H9 (cell line): ENCODE results near the gene IFT172. TPM values are rescaled to one million over a fixed set of nuclear protein-coding genes. Genes with fewer than 3 reads are reported as not detected.

Experiments used
- DNase-seq: peaks from one replicate; pipeline ENCODE4 v3.0.0-alpha.2; 2017
- H2AFZ ChIP-seq: one replicate; pipeline ENCODE4 v1.6.1; 2013; ENCODE audit warnings: mild to moderate bottlenecking, low read length, control low read depth, moderate library complexity
- H2AK5ac ChIP-seq: 2 replicates; pipeline ENCODE4 v1.6.1; 2013; ENCODE audit warnings: low read length, control low read depth, mixed read lengths; ENCODE audit not compliant: insufficient read length
- H2BK120ac ChIP-seq: one replicate; pipeline ENCODE4 v1.6.1; 2013; ENCODE audit warnings: low read depth, mild to moderate bottlenecking, low read length, control low read depth, inconsistent platforms; ENCODE audit not compliant: poor library complexity, severe bottlenecking
- H2BK12ac ChIP-seq: 2 replicates; pipeline ENCODE4 v1.6.1; 2013; ENCODE audit warnings: low read length, control low read depth, mixed read lengths, low read depth; ENCODE audit not compliant: insufficient read length
- H2BK15ac ChIP-seq: 2 replicates; pipeline ENCODE4 v1.6.1; 2013; ENCODE audit warnings: low read depth, low read length, control low read depth
- H2BK20ac ChIP-seq: one replicate; pipeline ENCODE4 v1.6.1; 2013; ENCODE audit warnings: low read depth, mild to moderate bottlenecking, low read length, control low read depth, inconsistent platforms; ENCODE audit not compliant: poor library complexity, severe bottlenecking
- H2BK5ac ChIP-seq: 2 replicates; pipeline ENCODE4 v1.6.1; 2013; ENCODE audit warnings: low read length, control low read depth, mixed read lengths; ENCODE audit not compliant: insufficient read length
- H3K14ac ChIP-seq: 2 replicates; pipeline ENCODE4 v1.6.1; 2013; ENCODE audit warnings: low read length, control low read depth; ENCODE audit not compliant: insufficient read depth
- H3K18ac ChIP-seq: 2 replicates; pipeline ENCODE4 v1.6.1; 2013; ENCODE audit warnings: low read depth, mild to moderate bottlenecking, mixed read lengths, low read length, control low read depth; ENCODE audit not compliant: insufficient read length
- H3K23ac ChIP-seq: 2 replicates; pipeline ENCODE4 v1.6.1; 2013; ENCODE audit warnings: low read length, control low read depth, mixed read lengths, low read depth; ENCODE audit not compliant: insufficient read length
- H3K23me2 ChIP-seq: 2 replicates; pipeline ENCODE4 v1.6.1; 2013; ENCODE audit warnings: low read depth, mild to moderate bottlenecking, mixed read lengths, low read length, control low read depth; ENCODE audit not compliant: insufficient read length, poor library complexity, severe bottlenecking
- H3K27ac ChIP-seq: 2 replicates; pipeline ENCODE4 v1.5.1; 2013; ENCODE audit warnings: low read length, control low read depth, mixed read lengths, low read depth; ENCODE audit not compliant: insufficient read length
- H3K27me3 ChIP-seq: 2 replicates; pipeline ENCODE4 v1.6.1; 2013; ENCODE audit warnings: low read length, control low read depth, inconsistent platforms; ENCODE audit not compliant: insufficient read depth
- H3K4ac ChIP-seq: 2 replicates; pipeline ENCODE4 v1.6.1; 2013; ENCODE audit warnings: low read depth, mild to moderate bottlenecking, control low read depth, inconsistent platforms, low read length, moderate library complexity
- H3K4me1 ChIP-seq: 2 replicates; pipeline ENCODE4 v1.6.1; 2013; ENCODE audit warnings: low read length, control low read depth, inconsistent platforms; ENCODE audit not compliant: insufficient read depth
- H3K4me2 ChIP-seq: 2 replicates; pipeline ENCODE4 v1.6.1; 2013; ENCODE audit warnings: low read length, control low read depth, mixed read lengths; ENCODE audit not compliant: insufficient read length, insufficient read depth
- H3K56ac ChIP-seq: 2 replicates; pipeline ENCODE4 v1.6.1; 2013; ENCODE audit warnings: low read depth, mild to moderate bottlenecking, mixed read lengths, low read length, control low read depth; ENCODE audit not compliant: insufficient read length
- H3K79me1 ChIP-seq: 2 replicates; pipeline ENCODE4 v1.6.1; 2013; ENCODE audit warnings: low read depth, mild to moderate bottlenecking, moderate library complexity, low read length, control low read depth, inconsistent platforms; ENCODE audit not compliant: insufficient read depth, poor library complexity, severe bottlenecking
- H3K79me2 ChIP-seq: 2 replicates; pipeline ENCODE4 v1.6.1; 2013; ENCODE audit warnings: low read length, control low read depth, inconsistent platforms; ENCODE audit not compliant: insufficient read depth
- H3K9ac ChIP-seq: 2 replicates; pipeline ENCODE4 v1.6.1; 2013; ENCODE audit warnings: low read length, control low read depth, mixed read lengths; ENCODE audit not compliant: insufficient read length; ENCODE audit errors: extremely low read depth
- H3K9me3 ChIP-seq: one replicate; pipeline ENCODE4 v1.6.1; 2013; ENCODE audit warnings: low read depth, low read length, inconsistent platforms; ENCODE audit not compliant: control insufficient read depth
- H3T11ph ChIP-seq: one replicate; pipeline ENCODE4 v1.6.1; 2013; ENCODE audit warnings: mild to moderate bottlenecking, low read length, control low read depth, inconsistent platforms
- H4K20me1 ChIP-seq: one replicate; pipeline ENCODE4 v1.6.1; 2013; ENCODE audit not compliant: control insufficient read depth, insufficient read length, insufficient read depth
- H4K5ac ChIP-seq: 2 replicates; pipeline ENCODE4 v1.6.1; 2013; ENCODE audit warnings: low read depth, mild to moderate bottlenecking, mixed read lengths, low read length, control low read depth; ENCODE audit not compliant: insufficient read length
- H4K8ac ChIP-seq: replicated peaks from 2 replicates; pipeline ENCODE4 v1.6.1; 2013; ENCODE audit warnings: low read length, control low read depth, mixed read lengths, low read depth; ENCODE audit not compliant: insufficient read length
- H4K91ac ChIP-seq: 2 replicates; pipeline ENCODE4 v1.6.1; 2013; ENCODE audit warnings: low read depth, mild to moderate bottlenecking, moderate library complexity, mixed read lengths, low read length, control low read depth; ENCODE audit not compliant: insufficient read length
- H3K27ac Mint-ChIP-seq, 3 experiments: 2 replicates in 2 of 3; 3 replicates in 1 of 3; pipeline ENCODE4 v1.8.0; 2020 to 2021; ENCODE audit warnings: mixed read lengths in 3 of 3, mild to moderate bottlenecking in 1 of 3, moderate library complexity in 1 of 3
- H3K27me3 Mint-ChIP-seq: 2 replicates; pipeline ENCODE4 v1.8.0; 2021; ENCODE audit warnings: low read depth, mild to moderate bottlenecking, moderate library complexity, mixed read lengths
- H3K36me3 Mint-ChIP-seq, 3 experiments: 2 replicates in 2 of 3; 3 replicates in 1 of 3; pipeline ENCODE4 v1.8.0; 2020 to 2021; ENCODE audit warnings: low read depth in 3 of 3, mixed read lengths in 3 of 3; ENCODE audit not compliant: insufficient read depth in 1 of 3
- H3K4me1 Mint-ChIP-seq, 2 experiments: 2 replicates each; pipeline ENCODE4 v1.8.0; 2020; ENCODE audit warnings: mixed read lengths in 2 of 2
- H3K4me3 Mint-ChIP-seq, 2 experiments: 2 replicates in 1 of 2; 3 replicates in 1 of 2; pipeline ENCODE4 v1.8.0; 2020 to 2021; ENCODE audit warnings: mild to moderate bottlenecking in 2 of 2, mixed read lengths in 2 of 2, moderate library complexity in 1 of 2
- H3K9me3 Mint-ChIP-seq, 2 experiments: 2 replicates in 1 of 2; 3 replicates in 1 of 2; pipeline ENCODE4 v1.8.0; 2020; ENCODE audit warnings: mild to moderate bottlenecking in 2 of 2, mixed read lengths in 2 of 2, moderate library complexity in 1 of 2
- CTCF ChIP-seq: fragments of 200-600 bp; sonication (generic); conservative IDR thresholded peaks from 3 replicates; pipeline ENCODE4 v1.8.0; 2021; ENCODE audit warnings: antibody characterized with exemption, mild to moderate bottlenecking
- WGBS: extraction: QIAGEN DNeasy Blood & Tissue Kit; methylation state at CpG from one replicate; pipeline ENCODE4 v1.1.7; 2013; ENCODE audit warnings: missing lambda C conversion rate, low lambda C conversion rate, mixed read lengths; ENCODE audit not compliant: insufficient read length; ENCODE audit errors: extremely low coverage; 5-methylcytosine and 5-hydroxymethylcytosine counted together
- total RNA-seq: library from RNA; stranded (reverse); gene quantifications from 2 replicates; pipeline ENCODE4 v1.2.1, GENCODE V29; 2021

IFT172 gene
- total RNA-seq, 1 experiment from 2014 or later, result 15.5 TPM

DNA sequence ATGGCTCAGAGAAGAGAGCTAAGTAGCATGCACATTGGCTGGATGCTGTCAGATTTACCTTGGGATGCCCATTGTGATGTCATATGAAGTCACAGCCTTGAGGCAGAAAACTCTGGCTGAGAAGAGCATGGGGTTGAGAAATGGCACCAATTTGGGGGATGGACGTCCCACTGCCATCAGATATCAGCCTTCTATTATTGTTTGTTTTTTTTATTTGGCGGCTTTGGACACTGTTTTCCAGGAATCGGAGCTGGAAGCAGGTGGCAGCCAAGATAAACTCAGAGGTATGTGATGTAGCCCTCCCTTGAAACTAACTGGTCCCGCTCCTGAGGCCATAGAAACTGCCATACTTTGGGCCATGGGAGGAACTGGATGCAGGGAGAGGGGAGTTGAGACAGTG lies 47.7 kb upstream of the IFT172 start:
- H3K4me2 ChIP-seq, result no peak overlapping the region
- H4K91ac ChIP-seq, result no peak overlapping the region
- H3K27ac Mint-ChIP-seq, result no peak overlapping the region; a peak in 1 of 7 replicates
- no peak overlapping the region for H3T11ph ChIP-seq
- no peaks in the 10 kb centered on the region for H3K4me1 ChIP-seq
- H3K27ac ChIP-seq, result no peak overlapping the region
- no peaks in the 10 kb centered on the region for H4K20me1 ChIP-seq
- no peak overlapping the region for H3K9ac ChIP-seq
- no peak overlapping the region for H2AFZ ChIP-seq
- no peak overlapping the region for H3K23ac ChIP-seq
- no peak overlapping the region for H2BK20ac ChIP-seq
- no peak overlapping the region for H2BK5ac ChIP-seq
- no peak overlapping the region for H3K18ac ChIP-seq
- H3K79me1 ChIP-seq, result no peaks in the 10 kb centered on the region
- H2BK15ac ChIP-seq, result no peak overlapping the region
- no CpG with 5 or more reads among the region's 4 CpGs for WGBS
- no peak overlapping the region for H4K8ac ChIP-seq
- H3K9me3 ChIP-seq, result no peaks in the 10 kb centered on the region
- no peak overlapping the region for H2BK12ac ChIP-seq
- peaks cover 19% of the 10 kb centered on the region for H3K27me3 Mint-ChIP-seq
- no peaks in the 10 kb centered on the region for H3K23me2 ChIP-seq
- no peak overlapping the region for H3K56ac ChIP-seq
- TF ChIP-seq CTCF, result no peak
- no peak overlapping the region for H2AK5ac ChIP-seq
- H3K4ac ChIP-seq, result no peak overlapping the region
- peak overlapping the region; percentile 75 for H4K5ac ChIP-seq
- no peaks in the 10 kb centered on the region for H3K4me1 Mint-ChIP-seq
- H3K4me3 Mint-ChIP-seq, result no peak overlapping the region
- peaks cover 6 to 12% of the 10 kb centered on the region in 2 experiments; a peak in 3 of 5 replicates for H3K9me3 Mint-ChIP-seq
- no peaks in the 10 kb centered on the region for H3K36me3 Mint-ChIP-seq
- no peak overlapping the region for H2BK120ac ChIP-seq
- no peaks in the 10 kb centered on the region for H3K79me2 ChIP-seq
- H3K27me3 ChIP-seq, result no peaks in the 10 kb centered on the region
- DNase-seq, result no peak
- no peak overlapping the region for H3K14ac ChIP-seq
